Activated T-helper 1 cell treated with anti-CD3 and anti-CD28 coated beads, Interleukin-12 subunit alpha, Interleukin-12 subunit beta, Interleukin-2, Interleukin-4 antibody, amounts not matched to agents 30 ng/mL and 10 ng/mL and 1 ng/mL, durations not matched to agents 14 hours and 24 hours and 36 hours (primary cell): Measurements from ENCODE around the gene PLD1. TPM values are rescaled to one million over a fixed set of nuclear protein-coding genes. Genes with fewer than 3 reads are reported as not detected.

Source experiments
- DNase-seq: peaks from one replicate; pipeline ENCODE4 v3.0.0; 2021; ENCODE audit warnings: low spot score
- H3K27ac Mint-ChIP-seq: one replicate; pipeline ENCODE4 v1.8.0; 2021; ENCODE audit warnings: mild to moderate bottlenecking, mixed read lengths
- H3K27me3 Mint-ChIP-seq: one replicate; pipeline ENCODE4 v1.8.0; 2022; ENCODE audit warnings: mild to moderate bottlenecking, moderate library complexity, mixed read lengths; ENCODE audit not compliant: insufficient read depth
- H3K36me3 Mint-ChIP-seq: one replicate; pipeline ENCODE4 v1.8.0; 2021; ENCODE audit warnings: low read depth, mixed read lengths
- H3K4me1 Mint-ChIP-seq: one replicate; pipeline ENCODE4 v1.8.0; 2021; ENCODE audit warnings: low read depth, mixed read lengths
- H3K4me3 Mint-ChIP-seq: one replicate; pipeline ENCODE4 v1.8.0; 2021; ENCODE audit warnings: mild to moderate bottlenecking, moderate library complexity, mixed read lengths
- H3K9me3 Mint-ChIP-seq: one replicate; pipeline ENCODE4 v1.8.0; 2021; ENCODE audit warnings: mixed read lengths
- intact Hi-C: fragments of 100-400 bp; cut with micrococcal nuclease; formaldehyde crosslinking; loops from one replicate; pipeline ENCODE4 v1.15.1; 2024
- total RNA-seq: library from RNA; stranded (reverse); gene quantifications from 2 replicates; pipeline ENCODE4 v1.2.3, GENCODE V29; 2022

The PLD1 gene
- total RNA-seq, 1 donor from 2014 or later = 0.29 TPM

- H3K27ac Mint-ChIP-seq = no peak overlapping the region
- no peaks in the 10 kb centered on the region for H3K4me1 Mint-ChIP-seq
- peaks cover 15% of the 10 kb centered on the region for H3K27me3 Mint-ChIP-seq
- H3K4me3 Mint-ChIP-seq = no peak overlapping the region
- no peaks in the 10 kb centered on the region for H3K36me3 Mint-ChIP-seq
- no peak for DNase-seq
- H3K9me3 Mint-ChIP-seq = no peaks in the 10 kb centered on the region
- intact Hi-C loops = no loop called here
Observed at GRCh38 chr3:171782617-171783016, 27.7 kb downstream of the PLD1 start.

- Mint-ChIP-seq H3K4me1 (no peaks in the 10 kb centered on the region), H3K27ac (no peak overlapping the region), H3K9me3 (no peaks in the 10 kb centered on the region), H3K4me3 (no peak overlapping the region), H3K27me3 (peaks cover 20% of the 10 kb centered on the region), H3K36me3 (no peaks in the 10 kb centered on the region)
- intact Hi-C loops = no loop called here
- no peak for DNase-seq
Observed at GRCh38 chr3:171781711-171782127, 28.6 kb downstream of the PLD1 start.

- DNase-seq = no peak
- Mint-ChIP-seq H3K9me3 (no peaks in the 10 kb centered on the region), H3K36me3 (no peaks in the 10 kb centered on the region), H3K4me3 (no peak overlapping the region), H3K4me1 (no peaks in the 10 kb centered on the region), H3K27ac (no peak overlapping the region), H3K27me3 (peaks cover 21% of the 10 kb centered on the region)
- intact Hi-C loops = no loop called here
Observed at GRCh38 chr3:171778493-171778892, 31.8 kb downstream of the PLD1 start.

GRCh38 chr3:171777596-171777995 lies 32.7 kb downstream of the PLD1 start:
- no peak overlapping the region for H3K4me3 Mint-ChIP-seq
- no peak overlapping the region for H3K27ac Mint-ChIP-seq
- H3K27me3 Mint-ChIP-seq = peaks cover 21% of the 10 kb centered on the region
- DNase-seq = no peak
- no peaks in the 10 kb centered on the region for H3K36me3 Mint-ChIP-seq
- H3K4me1 Mint-ChIP-seq = no peaks in the 10 kb centered on the region
- intact Hi-C loops = no loop called here
- H3K9me3 Mint-ChIP-seq = no peaks in the 10 kb centered on the region

- Mint-ChIP-seq H3K36me3 (no peaks in the 10 kb centered on the region), H3K4me3 (no peak overlapping the region), H3K4me1 (no peaks in the 10 kb centered on the region), H3K27me3 (peaks cover 24% of the 10 kb centered on the region), H3K9me3 (no peaks in the 10 kb centered on the region), H3K27ac (no peak overlapping the region)
- intact Hi-C loops = no loop called here
- no peak for DNase-seq
Observed at GRCh38 chr3:171776839-171777583, 33.3 kb downstream of the PLD1 start.

GRCh38 chr3:171776411-171776810 lies 33.9 kb downstream of the PLD1 start:
- Mint-ChIP-seq H3K4me1 (no peaks in the 10 kb centered on the region), H3K27me3 (peaks cover 23% of the 10 kb centered on the region), H3K9me3 (no peaks in the 10 kb centered on the region), H3K36me3 (no peaks in the 10 kb centered on the region), H3K27ac (no peak overlapping the region), H3K4me3 (no peak overlapping the region)
- no peak for DNase-seq
- intact Hi-C loops = no loop called here

GRCh38 chr3:171775943-171776342 lies 34.3 kb downstream of the PLD1 start:
- H3K36me3 Mint-ChIP-seq = no peaks in the 10 kb centered on the region
- no peak overlapping the region for H3K4me3 Mint-ChIP-seq
- DNase-seq = no peak
- H3K9me3 Mint-ChIP-seq = no peaks in the 10 kb centered on the region
- no peaks in the 10 kb centered on the region for H3K4me1 Mint-ChIP-seq
- intact Hi-C loops = no loop called here
- peaks cover 25% of the 10 kb centered on the region for H3K27me3 Mint-ChIP-seq
- H3K27ac Mint-ChIP-seq = no peak overlapping the region

- intact Hi-C loops = loop anchor here (5.0 kb wide), 2 partner anchors 67 to 568 kb away; no protein-coding TSS in a partner anchor
- no peak for DNase-seq
- H3K9me3 Mint-ChIP-seq = no peaks in the 10 kb centered on the region
- peaks cover 23% of the 10 kb centered on the region for H3K27me3 Mint-ChIP-seq
- no peak overlapping the region for H3K27ac Mint-ChIP-seq
- no peak overlapping the region for H3K4me3 Mint-ChIP-seq
- H3K36me3 Mint-ChIP-seq = no peaks in the 10 kb centered on the region
- H3K4me1 Mint-ChIP-seq = no peaks in the 10 kb centered on the region
Observed at GRCh38 chr3:171774521-171774920, 35.8 kb downstream of the PLD1 start.

GRCh38 chr3:171772427-171773056 lies 37.7 kb downstream of the PLD1 start:
- intact Hi-C loops = loop anchor here (1.0 to 5.0 kb wide), 7 partner anchors 65 to 811 kb away; no protein-coding TSS in a partner anchor
- H3K27ac Mint-ChIP-seq = no peak overlapping the region
- no peaks in the 10 kb centered on the region for H3K36me3 Mint-ChIP-seq
- no peak overlapping the region for H3K4me3 Mint-ChIP-seq
- H3K4me1 Mint-ChIP-seq = no peaks in the 10 kb centered on the region
- no peak for DNase-seq
- no peaks in the 10 kb centered on the region for H3K9me3 Mint-ChIP-seq
- H3K27me3 Mint-ChIP-seq = peaks cover 21% of the 10 kb centered on the region

- H3K27ac Mint-ChIP-seq = no peak overlapping the region
Observed at GRCh38 chr3:171770689-171771620, 39.3 kb downstream of the PLD1 start.

GRCh38 chr3:171769461-171769860 lies 40.8 kb downstream of the PLD1 start:
- intact Hi-C loops = no loop called here
- H3K4me3 Mint-ChIP-seq = no peak overlapping the region

More at GRCh38 chr3:171770689-171771620, 39.3 kb downstream of the PLD1 start:
- intact Hi-C loops = loop anchor here (5.0 kb wide), 2 partner anchors 64 to 571 kb away; no protein-coding TSS in a partner anchor
- H3K4me3 Mint-ChIP-seq = no peak overlapping the region
- no peaks in the 10 kb centered on the region for H3K36me3 Mint-ChIP-seq
- no peak for DNase-seq
- no peaks in the 10 kb centered on the region for H3K9me3 Mint-ChIP-seq
- no peaks in the 10 kb centered on the region for H3K4me1 Mint-ChIP-seq
- peaks cover 16% of the 10 kb centered on the region for H3K27me3 Mint-ChIP-seq

GRCh38 chr3:171768986-171769385 lies 41.3 kb downstream of the PLD1 start:
- Mint-ChIP-seq H3K27ac (no peak overlapping the region), H3K4me3 (no peak overlapping the region), H3K27me3 (peaks cover 15% of the 10 kb centered on the region), H3K36me3 (no peaks in the 10 kb centered on the region), H3K4me1 (no peaks in the 10 kb centered on the region), H3K9me3 (no peaks in the 10 kb centered on the region)
- intact Hi-C loops = no loop called here
- no peak for DNase-seq

More at GRCh38 chr3:171769461-171769860, 40.8 kb downstream of the PLD1 start:
- Mint-ChIP-seq H3K27ac (no peak overlapping the region), H3K9me3 (no peaks in the 10 kb centered on the region), H3K4me1 (no peaks in the 10 kb centered on the region), H3K27me3 (peaks cover 15% of the 10 kb centered on the region), H3K36me3 (no peaks in the 10 kb centered on the region)
- no peak for DNase-seq
